OCI-LY3 (cell line): ENCODE data around the gene C4orf36.

Experiments
- H2AFZ ChIP-seq: fragments of 200-600, 300-600 bp; shearing (Covaris generic); 2 replicates; pipeline ENCODE4 v1.6.0; 2014; ENCODE audit warnings: antibody characterized with exemption, low read depth, low read length
- H3K27ac ChIP-seq: fragments of 200-600, 300-600 bp; sonication (generic); 2 replicates; pipeline ENCODE4 v1.5.1; 2014; ENCODE audit warnings: mild to moderate bottlenecking, low read length, moderate library complexity, mixed read lengths
- H3K27me3 ChIP-seq: fragments of 200-600, 300-600 bp; sonication (generic); 2 replicates; pipeline ENCODE4 v1.6.1; 2014; ENCODE audit warnings: low read depth, low read length, mixed read lengths
- H3K36me3 ChIP-seq: fragments of 200-600, 300-600 bp; sonication (generic); replicated peaks from 2 replicates; pipeline ENCODE3; 2014; ENCODE audit warnings: low read depth, low read length, mixed read lengths
- H3K4me1 ChIP-seq: fragments of 300-600, 200-600 bp; sonication (generic); 2 replicates; pipeline ENCODE4 v1.6.1; 2014; ENCODE audit warnings: low read length, mixed read lengths
- H3K4me2 ChIP-seq: fragments of 200-600, 300-600 bp; sonication (generic); 2 replicates; pipeline ENCODE4 v1.6.1; 2014; ENCODE audit warnings: low read length, mixed read lengths
- H3K4me3 ChIP-seq: fragments of 300-600, 200-600 bp; sonication (generic); 2 replicates; pipeline ENCODE4 v1.5.1; 2014; ENCODE audit warnings: antibody characterized with exemption, mild to moderate bottlenecking, low read length, moderate library complexity
- H3K79me2 ChIP-seq: fragments of 300-600, 200-600 bp; shearing (Covaris generic); 2 replicates; pipeline ENCODE4 v1.6.1; 2014; ENCODE audit warnings: mild to moderate bottlenecking, low read length, mixed read lengths
- H3K9ac ChIP-seq: fragments of 300-600, 200-600 bp; shearing (Covaris generic); 2 replicates; pipeline ENCODE4 v1.6.0; 2014; ENCODE audit warnings: mild to moderate bottlenecking, low read length, moderate library complexity
- H3K9me3 ChIP-seq: fragments of 200-600, 300-600 bp; shearing (Covaris generic); 2 replicates; pipeline ENCODE4 v1.6.1; 2014; ENCODE audit warnings: low read length, mixed read lengths; ENCODE audit not compliant: insufficient read depth
- H4K20me1 ChIP-seq: fragments of 200-600, 300-600 bp; sonication (generic); 2 replicates; pipeline ENCODE4 v1.6.1; 2016; ENCODE audit warnings: low read length, mixed read lengths; ENCODE audit not compliant: insufficient read depth
- CTCF ChIP-seq: fragments of 200-600, 300-600 bp; sonication (generic); IDR thresholded peaks from 2 replicates; pipeline ENCODE4 v1.5.1; 2014; ENCODE audit warnings: antibody characterized with exemption, low read length, low read depth
- EZH2phosphoT487 ChIP-seq: fragments of 200-600 bp; shearing (Covaris generic); IDR thresholded peaks from 2 replicates; pipeline ENCODE4 v1.6.1; 2018; ENCODE audit warnings: antibody characterized with exemption, mixed run types, low read depth

Gene C4orf36

GRCh38 chr4:86934771-86935565, 42.7 kb upstream of the C4orf36 start, which contains the start of gene AFF1:
AFF1 (plus strand) TSS chr4:86935011; CDS start chr4:86948534, 13,523 bp downstream.
- H3K79me2 ChIP-seq: peaks cover 39% of the 10 kb centered on the region
- peak; percentile 36 for TF ChIP-seq CTCF
- TF ChIP-seq EZH2phosphoT487: no peak
- peaks cover 33% of the 10 kb centered on the region for H3K4me1 ChIP-seq
- H3K4me2 ChIP-seq: peak within 1 kb of the TSS; percentile 94
- peak within 1 kb of the TSS; percentile 97 for H3K9ac ChIP-seq
- no peaks in the 10 kb centered on the region for H3K9me3 ChIP-seq
- peak within 1 kb of the TSS; percentile 98 for H3K4me3 ChIP-seq
- peak within 1 kb of the TSS; percentile 62 for H2AFZ ChIP-seq
- peaks cover 15% of the 10 kb centered on the region; the same call in 1 of the 2 replicates for H4K20me1 ChIP-seq
- no peaks in the 10 kb centered on the region for H3K36me3 ChIP-seq
- no peaks in the 10 kb centered on the region for H3K27me3 ChIP-seq
- H3K27ac ChIP-seq: peak within 1 kb of the TSS; percentile 86

GRCh38 chr4:86934147-86934770, 42.0 kb upstream of the C4orf36 start:
- Histone ChIP-seq H3K4me1 (peaks cover 28% of the 10 kb centered on the region), H4K20me1 (peaks cover 8% of the 10 kb centered on the region; the same call in 1 of the 2 replicates), H3K9ac (peak overlapping the region; percentile 67), H2AFZ (peak overlapping the region; percentile 62), H3K9me3 (no peaks in the 10 kb centered on the region), H3K4me3 (peak overlapping the region; percentile 98), H3K4me2 (peak overlapping the region; percentile 89), H3K79me2 (peaks cover 32% of the 10 kb centered on the region), H3K27ac (peak overlapping the region; percentile 45), H3K36me3 (no peaks in the 10 kb centered on the region), H3K27me3 (no peaks in the 10 kb centered on the region)
- TF ChIP-seq EZH2phosphoT487 (no peak), CTCF (no peak)

GRCh38 chr4:86928400-86929255, 36.4 kb upstream of the C4orf36 start:
- H3K4me2 ChIP-seq: peak overlapping the region; percentile 42

More at GRCh38 chr4:86928400-86929255, 36.4 kb upstream of the C4orf36 start:
- H2AFZ ChIP-seq: no peak overlapping the region
- H3K27ac ChIP-seq: no peak overlapping the region
- H3K9me3 ChIP-seq: no peaks in the 10 kb centered on the region
- TF ChIP-seq EZH2phosphoT487: no peak
- TF ChIP-seq CTCF: no peak
- peaks cover 20% of the 10 kb centered on the region for H3K4me1 ChIP-seq
- no peak overlapping the region for H3K9ac ChIP-seq
- no peaks in the 10 kb centered on the region for H4K20me1 ChIP-seq
- H3K79me2 ChIP-seq: no peaks in the 10 kb centered on the region
- no peaks in the 10 kb centered on the region for H3K36me3 ChIP-seq
- 0 out of 2 replicates have a peak overlapping the region, but pooled peaks have one; percentile 2 for H3K4me3 ChIP-seq
- H3K27me3 ChIP-seq: no peaks in the 10 kb centered on the region
